Osteocyte (in vitro differentiated cells): Measurements from ENCODE around the gene RBM33. TPM values are rescaled to one million over a fixed set of nuclear protein-coding genes. Genes with fewer than 3 reads are reported as not detected.

Source experiments
- DNase-seq: peaks from one replicate; pipeline ENCODE4 v3.0.0; 2021; ENCODE audit warnings: mixed read lengths; ENCODE audit not compliant: unreplicated experiment; ENCODE audit errors: extremely low spot score
- H3K27ac Mint-ChIP-seq: one replicate; pipeline ENCODE4 v1.8.0; 2021; ENCODE audit warnings: mild to moderate bottlenecking, mixed read lengths; ENCODE audit not compliant: unreplicated experiment
- H3K27me3 Mint-ChIP-seq: one replicate; pipeline ENCODE4 v1.8.0; 2021; ENCODE audit warnings: mixed read lengths; ENCODE audit not compliant: unreplicated experiment
- H3K36me3 Mint-ChIP-seq: one replicate; pipeline ENCODE4 v1.8.0; 2021; ENCODE audit warnings: mixed read lengths; ENCODE audit not compliant: unreplicated experiment
- H3K4me1 Mint-ChIP-seq: one replicate; pipeline ENCODE4 v1.8.0; 2021; ENCODE audit warnings: mixed read lengths; ENCODE audit not compliant: unreplicated experiment
- H3K4me3 Mint-ChIP-seq: one replicate; pipeline ENCODE4 v1.8.0; 2021; ENCODE audit warnings: mild to moderate bottlenecking, moderate library complexity, mixed read lengths; ENCODE audit not compliant: unreplicated experiment
- H3K9me3 Mint-ChIP-seq: one replicate; pipeline ENCODE4 v1.8.0; 2021; ENCODE audit warnings: mixed read lengths; ENCODE audit not compliant: unreplicated experiment
- total RNA-seq: library from RNA; stranded (reverse); gene quantifications from 2 replicates; pipeline ENCODE4 v1.2.1, GENCODE V29; 2021
- TF ChIP-seq, protein P1 (sequence below): fragments of 200-600 bp; sonication (generic); IDR thresholded peaks from 2 replicates; pipeline ENCODE4 v1.5.0; 2021; ENCODE audit warnings: antibody characterized with exemption, mild to moderate bottlenecking, moderate library complexity

RBM33 gene
- total RNA-seq, 1 donor from 2014 or later, result 52.4 TPM

DNA sequence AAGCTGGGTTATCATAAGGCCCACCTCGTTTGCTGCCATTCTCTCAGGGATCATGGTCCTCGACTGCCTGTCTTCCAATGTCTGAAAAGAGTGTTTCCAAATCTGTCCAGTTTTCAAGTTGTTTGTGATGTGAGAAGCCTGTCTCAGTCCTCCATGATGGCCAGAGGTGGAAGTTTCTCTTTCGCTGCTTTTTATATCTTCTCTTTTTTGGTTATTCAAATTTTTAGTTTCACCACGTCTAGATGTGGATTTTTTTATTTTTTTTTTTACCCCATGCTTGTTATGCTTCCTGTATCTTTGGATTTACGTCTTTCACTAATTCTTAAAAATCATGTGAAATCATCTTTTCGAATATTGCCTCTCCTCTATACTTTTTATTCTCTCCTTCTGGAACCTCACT, 6.1 kb upstream of the RBM33 start:
- peaks cover 40% of the 10 kb centered on the region for H3K36me3 Mint-ChIP-seq
- H3K27ac Mint-ChIP-seq, result no peak overlapping the region
- H3K27me3 Mint-ChIP-seq, result no peaks in the 10 kb centered on the region
- peaks cover 56% of the 10 kb centered on the region for H3K9me3 Mint-ChIP-seq
- H3K4me1 Mint-ChIP-seq, result peaks cover 3% of the 10 kb centered on the region
- TF ChIP-seq, protein P1, sequence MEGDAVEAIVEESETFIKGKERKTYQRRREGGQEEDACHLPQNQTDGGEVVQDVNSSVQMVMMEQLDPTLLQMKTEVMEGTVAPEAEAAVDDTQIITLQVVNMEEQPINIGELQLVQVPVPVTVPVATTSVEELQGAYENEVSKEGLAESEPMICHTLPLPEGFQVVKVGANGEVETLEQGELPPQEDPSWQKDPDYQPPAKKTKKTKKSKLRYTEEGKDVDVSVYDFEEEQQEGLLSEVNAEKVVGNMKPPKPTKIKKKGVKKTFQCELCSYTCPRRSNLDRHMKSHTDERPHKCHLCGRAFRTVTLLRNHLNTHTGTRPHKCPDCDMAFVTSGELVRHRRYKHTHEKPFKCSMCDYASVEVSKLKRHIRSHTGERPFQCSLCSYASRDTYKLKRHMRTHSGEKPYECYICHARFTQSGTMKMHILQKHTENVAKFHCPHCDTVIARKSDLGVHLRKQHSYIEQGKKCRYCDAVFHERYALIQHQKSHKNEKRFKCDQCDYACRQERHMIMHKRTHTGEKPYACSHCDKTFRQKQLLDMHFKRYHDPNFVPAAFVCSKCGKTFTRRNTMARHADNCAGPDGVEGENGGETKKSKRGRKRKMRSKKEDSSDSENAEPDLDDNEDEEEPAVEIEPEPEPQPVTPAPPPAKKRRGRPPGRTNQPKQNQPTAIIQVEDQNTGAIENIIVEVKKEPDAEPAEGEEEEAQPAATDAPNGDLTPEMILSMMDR, result no peak
- no peak overlapping the region for H3K4me3 Mint-ChIP-seq
- DNase-seq, result no peak

- TF ChIP-seq, protein P1, result no peak
- no peaks in the 10 kb centered on the region for H3K27me3 Mint-ChIP-seq
- H3K9me3 Mint-ChIP-seq, result peaks cover 53% of the 10 kb centered on the region
- H3K36me3 Mint-ChIP-seq, result peaks cover 42% of the 10 kb centered on the region
- peaks cover 8% of the 10 kb centered on the region for H3K4me1 Mint-ChIP-seq
- no peak for DNase-seq
- no peak overlapping the region for H3K4me3 Mint-ChIP-seq
- H3K27ac Mint-ChIP-seq, result no peak overlapping the region
These were observed 4.4 kb upstream of the RBM33 start for GRCh38 chr7:155639958-155640520.

GRCh38 chr7:155640629-155641028, 3.8 kb upstream of the RBM33 start:
- H3K36me3 Mint-ChIP-seq, result peaks cover 42% of the 10 kb centered on the region
- H3K9me3 Mint-ChIP-seq, result peaks cover 52% of the 10 kb centered on the region
- peaks cover 13% of the 10 kb centered on the region for H3K4me1 Mint-ChIP-seq
- no peak overlapping the region for H3K27ac Mint-ChIP-seq
- no peak overlapping the region for H3K4me3 Mint-ChIP-seq
- no peaks in the 10 kb centered on the region for H3K27me3 Mint-ChIP-seq
- TF ChIP-seq, protein P1, result no peak
- no peak for DNase-seq

- peaks cover 27% of the 10 kb centered on the region for H3K4me1 Mint-ChIP-seq
- DNase-seq, result no peak
- TF ChIP-seq, protein P1, result no peak
- H3K27me3 Mint-ChIP-seq, result no peaks in the 10 kb centered on the region
- peak overlapping the region; percentile 94 for H3K4me3 Mint-ChIP-seq
- H3K27ac Mint-ChIP-seq, result peak overlapping the region; percentile 90
- H3K9me3 Mint-ChIP-seq, result peaks cover 33% of the 10 kb centered on the region
- peaks cover 52% of the 10 kb centered on the region for H3K36me3 Mint-ChIP-seq
These were observed 670 bp upstream of the RBM33 start for GRCh38 chr7:155643804-155644177.

- Mint-ChIP-seq H3K27ac (peak overlapping the region; percentile 95), H3K36me3 (peaks cover 56% of the 10 kb centered on the region), H3K4me3 (peak overlapping the region; percentile 94), H3K9me3 (peaks cover 37% of the 10 kb centered on the region), H3K4me1 (peaks cover 27% of the 10 kb centered on the region), H3K27me3 (no peaks in the 10 kb centered on the region)
- TF ChIP-seq, protein P1, result no peak
- DNase-seq, result no peak
These were observed 579 bp downstream of the RBM33 start for GRCh38 chr7:155644971-155645509.
